C4-2B (cell line): ENCODE results near the gene ADAMTS13.

ENCODE experiments used
- H3K27ac ChIP-seq: fragments of 450-650 bp; 2 replicates; pipeline ENCODE4 v1.5.1; 2017
- ZFX ChIP-seq: fragments of 450-650 bp; IDR thresholded peaks from 2 replicates; pipeline ENCODE4 v1.6.1; 2017
- TF ChIP-seq, protein P1 (sequence below): fragments of 450-650 bp; conservative IDR thresholded peaks from 2 replicates; pipeline ENCODE4 v1.5.1; 2017; ENCODE audit warnings: mild to moderate bottlenecking

The ADAMTS13 gene

DNA sequence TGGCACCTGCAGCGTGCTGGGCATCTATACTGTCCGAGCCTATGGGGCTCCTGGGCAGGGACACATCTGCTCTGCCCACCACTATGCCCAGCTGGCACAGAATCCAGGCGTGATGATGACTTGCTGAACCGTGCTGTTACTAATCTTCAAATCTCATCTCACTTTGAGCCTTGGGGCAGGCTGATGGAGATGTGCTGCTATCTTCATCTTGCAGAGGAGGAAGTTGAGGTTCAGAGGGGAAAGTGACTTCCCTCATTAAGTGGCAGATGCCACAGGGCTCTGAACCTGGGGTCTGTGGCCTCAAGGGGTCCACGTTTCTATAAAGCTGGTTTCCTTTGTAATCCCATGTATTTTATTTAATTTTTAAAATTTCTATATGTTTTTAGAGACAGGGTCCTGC lies 52.0 kb downstream of the ADAMTS13 start:
- no peak overlapping the region for H3K27ac ChIP-seq
- no peak for TF ChIP-seq ZFX
- TF ChIP-seq, protein P1, sequence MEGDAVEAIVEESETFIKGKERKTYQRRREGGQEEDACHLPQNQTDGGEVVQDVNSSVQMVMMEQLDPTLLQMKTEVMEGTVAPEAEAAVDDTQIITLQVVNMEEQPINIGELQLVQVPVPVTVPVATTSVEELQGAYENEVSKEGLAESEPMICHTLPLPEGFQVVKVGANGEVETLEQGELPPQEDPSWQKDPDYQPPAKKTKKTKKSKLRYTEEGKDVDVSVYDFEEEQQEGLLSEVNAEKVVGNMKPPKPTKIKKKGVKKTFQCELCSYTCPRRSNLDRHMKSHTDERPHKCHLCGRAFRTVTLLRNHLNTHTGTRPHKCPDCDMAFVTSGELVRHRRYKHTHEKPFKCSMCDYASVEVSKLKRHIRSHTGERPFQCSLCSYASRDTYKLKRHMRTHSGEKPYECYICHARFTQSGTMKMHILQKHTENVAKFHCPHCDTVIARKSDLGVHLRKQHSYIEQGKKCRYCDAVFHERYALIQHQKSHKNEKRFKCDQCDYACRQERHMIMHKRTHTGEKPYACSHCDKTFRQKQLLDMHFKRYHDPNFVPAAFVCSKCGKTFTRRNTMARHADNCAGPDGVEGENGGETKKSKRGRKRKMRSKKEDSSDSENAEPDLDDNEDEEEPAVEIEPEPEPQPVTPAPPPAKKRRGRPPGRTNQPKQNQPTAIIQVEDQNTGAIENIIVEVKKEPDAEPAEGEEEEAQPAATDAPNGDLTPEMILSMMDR = no peak

DNA sequence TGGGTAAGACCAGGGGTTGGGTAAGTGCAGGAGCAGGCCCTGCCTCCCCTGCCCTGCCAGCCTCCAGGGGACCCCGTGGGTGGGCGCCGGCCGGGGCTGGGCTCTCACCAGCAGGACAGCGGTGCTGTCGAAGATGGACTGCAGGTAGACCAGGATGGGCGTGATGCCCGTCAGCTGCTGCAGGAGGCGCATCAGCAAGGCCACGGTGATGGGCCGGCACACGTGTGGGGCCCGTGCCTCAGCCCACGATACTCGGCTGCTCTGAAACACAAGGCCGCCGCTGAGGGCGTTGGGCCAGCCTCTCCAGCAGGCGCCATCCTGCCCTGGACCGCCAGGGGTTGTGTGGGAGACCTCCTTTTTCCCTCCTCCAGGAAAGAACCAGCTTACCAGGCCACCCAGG lies 52.7 kb downstream of the ADAMTS13 start:
- no peak overlapping the region for H3K27ac ChIP-seq
- TF ChIP-seq, protein P1 = no peak
- no peak for TF ChIP-seq ZFX

DNA sequence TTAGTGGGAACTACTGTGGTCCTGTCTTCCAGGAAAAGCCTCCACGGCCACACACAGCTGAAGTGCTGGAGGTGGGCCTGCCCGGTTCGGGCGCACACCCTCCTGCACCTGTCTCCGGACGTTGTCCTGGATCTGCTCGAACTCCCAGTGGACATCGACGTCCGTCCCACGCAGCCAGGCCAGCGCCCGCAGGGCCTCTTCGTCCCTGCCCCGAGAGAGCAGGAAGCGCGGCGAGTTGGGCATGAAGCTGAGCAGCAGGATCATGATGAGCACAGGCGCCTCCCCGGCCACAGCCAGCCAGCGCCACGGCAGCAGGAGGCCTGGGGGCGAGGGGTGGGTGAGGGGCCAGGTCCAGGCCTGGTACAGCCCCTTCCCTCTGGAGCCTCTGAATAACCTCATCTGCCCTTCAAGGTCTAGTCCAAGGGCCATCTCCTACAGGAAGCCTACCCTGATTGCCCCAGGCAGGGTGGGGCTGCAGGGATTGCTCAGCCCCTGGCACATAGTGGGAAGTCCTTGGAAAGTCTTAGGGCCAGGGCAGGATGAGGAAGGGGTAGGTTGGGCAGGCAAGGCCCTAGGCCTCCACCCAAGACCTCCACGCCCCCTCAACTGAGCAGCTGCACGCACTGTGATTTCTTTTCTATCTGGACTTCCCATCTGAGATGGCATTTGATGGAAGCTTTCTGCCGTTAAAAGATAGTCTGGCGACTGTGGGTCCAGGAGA lies 53.3 kb downstream of the ADAMTS13 start:
- H3K27ac ChIP-seq = no peak overlapping the region
- no peak for TF ChIP-seq ZFX
- TF ChIP-seq, protein P1 = no peak

DNA sequence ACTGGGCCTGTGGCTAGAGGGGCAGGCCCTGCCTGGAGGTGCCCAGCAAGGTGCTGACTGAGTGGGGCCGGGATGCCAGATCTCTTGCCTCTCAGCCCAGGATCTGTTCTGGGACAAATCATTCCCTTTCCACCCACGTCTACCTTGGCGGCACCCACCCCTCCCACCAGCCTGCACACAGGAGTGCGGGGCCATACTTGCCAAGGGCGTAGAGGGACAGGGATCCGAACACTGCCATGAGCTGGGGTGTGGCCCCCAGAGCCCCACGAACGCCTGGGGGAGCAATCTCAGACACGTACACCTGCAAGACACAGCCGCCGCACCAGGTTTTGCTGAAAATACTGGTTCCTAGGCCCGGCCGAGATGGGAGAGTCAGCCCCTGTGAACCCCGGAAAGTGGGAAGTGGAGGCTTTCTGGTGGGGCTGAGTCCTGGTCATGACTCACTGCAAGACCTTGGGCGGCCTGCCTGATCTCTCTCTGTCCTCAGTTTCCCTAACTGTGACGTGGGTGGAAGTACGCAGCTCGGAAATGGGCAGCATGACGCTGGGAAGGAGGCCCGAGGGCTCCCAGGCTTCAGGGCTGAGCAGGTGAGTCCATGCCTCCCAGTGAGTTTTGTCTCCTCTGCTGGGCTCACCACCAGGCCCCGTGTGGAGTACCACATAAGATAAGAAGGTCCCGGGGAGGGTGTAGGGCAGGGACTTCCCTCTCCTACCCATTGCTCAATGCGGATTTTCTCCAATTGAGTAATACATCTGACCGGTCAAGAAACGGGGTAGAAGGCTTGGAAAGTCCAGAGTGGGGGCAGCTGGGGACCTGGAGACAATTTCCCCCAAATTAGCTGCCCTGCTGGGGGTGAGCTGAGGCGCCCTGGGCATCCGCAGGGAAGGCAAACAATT lies 54.1 kb downstream of the ADAMTS13 start:
- TF ChIP-seq, protein P1 = no peak
- TF ChIP-seq ZFX = no peak
- H3K27ac ChIP-seq = no peak overlapping the region

DNA sequence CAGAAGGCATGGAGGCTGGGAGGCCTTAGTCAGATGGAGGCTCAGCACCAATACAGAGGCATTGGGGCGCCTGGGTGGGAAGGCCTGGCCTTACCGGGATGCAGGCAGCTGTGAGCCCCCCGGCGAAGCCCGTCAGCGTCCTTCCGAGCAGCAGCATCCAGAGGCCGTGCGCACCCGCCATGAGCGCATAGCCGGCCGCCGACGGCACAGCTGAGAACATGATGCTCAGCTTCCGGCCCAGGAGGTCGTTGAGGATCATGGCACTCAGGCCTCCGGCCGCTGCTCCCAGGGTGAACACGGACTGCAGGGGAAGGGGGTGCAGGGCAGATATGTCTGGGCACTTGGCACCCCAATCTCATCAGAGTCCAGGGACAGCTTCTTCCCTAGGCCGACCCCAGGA lies 54.8 kb downstream of the ADAMTS13 start:
- TF ChIP-seq, protein P1 = no peak
- no peak for TF ChIP-seq ZFX
- no peak overlapping the region for H3K27ac ChIP-seq

DNA sequence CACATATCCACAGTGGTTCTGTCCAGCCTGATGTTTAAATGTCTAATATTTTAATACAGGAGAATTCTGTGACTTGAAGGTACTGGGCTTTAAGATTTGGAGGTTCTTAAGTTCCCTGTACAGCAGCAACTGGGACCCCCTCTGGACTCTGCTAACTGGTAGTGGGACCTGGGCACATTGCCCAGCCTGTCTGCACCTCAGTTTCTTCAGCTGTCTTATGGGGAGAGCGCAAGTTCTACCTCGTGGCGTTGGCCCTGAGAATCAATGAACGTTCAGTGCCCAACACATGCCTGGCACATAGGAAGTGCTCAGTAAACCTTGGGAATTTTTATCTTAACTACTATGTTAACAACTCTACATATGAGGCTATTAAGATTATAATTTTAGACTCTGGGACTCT lies 55.3 kb downstream of the ADAMTS13 start:
- H3K27ac ChIP-seq = no peak overlapping the region
- TF ChIP-seq ZFX = no peak
- TF ChIP-seq, protein P1 = no peak
